ENCODE data around the gene NPIPB6. TPM values are rescaled to one million over a fixed set of nuclear protein-coding genes. Genes with fewer than 3 reads are reported as not detected.
"Not testable (repeated sequence)": the region's sequence is repeated elsewhere in the genome, so short reads cannot be mapped to it uniquely, and the experiment has no call there.

Gene NPIPB6
- total RNA-seq, result under 1 TPM; 0.42 to 0.75 TPM
- not detected for polyA plus RNA-seq

GRCh38 chr16:28363408-28363807 lies at the start of gene NPIPB6:
TSS of gene NPIPB6 (minus strand) at chr16:28363508. CDS start at chr16:28362822, 686 bp downstream.
- not testable (repeated sequence) for H3K9ac ChIP-seq (ENCODE audit: low read depth in 1 of 2, low read length in 2 of 2); H3K9me3 ChIP-seq (ENCODE audit: control insufficient read depth in 4 of 4, low read length in 3 of 4); DNase-seq (ENCODE audit: low spot score); H3K36me3 ChIP-seq (ENCODE audit: control insufficient read depth in 4 of 4, insufficient read depth in 3 of 4, low read depth in 1 of 4, low read length in 3 of 4); H3K4me3 ChIP-seq (ENCODE audit: low read depth in 1 of 3, low read length in 3 of 3); H3K4me1 ChIP-seq (ENCODE audit: control insufficient read depth in 4 of 4, insufficient read depth in 4 of 4, low read length in 3 of 4); H3K27me3 ChIP-seq (ENCODE audit: control insufficient read depth in 4 of 4, insufficient read depth in 4 of 4, low read length in 3 of 4); H3K27ac ChIP-seq (ENCODE audit: low read depth in 1 of 2, low read length in 2 of 2)
- no CpG with 5 or more reads among the region's 5 CpGs for WGBS

- H3K4me3 ChIP-seq (ENCODE audit: low read depth in 1 of 3, low read length in 3 of 3), result peak within 1 kb of the TSS in 2 of 3 donors; percentile 50 to 66
- H3K9ac ChIP-seq (ENCODE audit: low read depth in 1 of 2, low read length in 2 of 2); DNase-seq (ENCODE audit: low spot score); H3K27ac ChIP-seq (ENCODE audit: low read depth in 1 of 2, low read length in 2 of 2); H3K9me3 ChIP-seq (ENCODE audit: control insufficient read depth in 4 of 4, low read length in 3 of 4); H3K4me1 ChIP-seq (ENCODE audit: control insufficient read depth in 4 of 4, insufficient read depth in 4 of 4, low read length in 3 of 4); H3K36me3 ChIP-seq (ENCODE audit: control insufficient read depth in 4 of 4, insufficient read depth in 3 of 4, low read depth in 1 of 4, low read length in 3 of 4); H3K27me3 ChIP-seq (ENCODE audit: control insufficient read depth in 4 of 4, insufficient read depth in 4 of 4, low read length in 3 of 4): not testable (repeated sequence)
- no CpG with 5 or more reads among the region's 66 CpGs for WGBS
These were observed 40.1 kb upstream of the NPIPB6 start, which contains the start of gene EIF3CL for GRCh38 chr16:28403220-28404072. TSS of gene EIF3CL (minus strand) at chr16:28403841. CDS start at chr16:28403618, 223 bp downstream.

DNA sequence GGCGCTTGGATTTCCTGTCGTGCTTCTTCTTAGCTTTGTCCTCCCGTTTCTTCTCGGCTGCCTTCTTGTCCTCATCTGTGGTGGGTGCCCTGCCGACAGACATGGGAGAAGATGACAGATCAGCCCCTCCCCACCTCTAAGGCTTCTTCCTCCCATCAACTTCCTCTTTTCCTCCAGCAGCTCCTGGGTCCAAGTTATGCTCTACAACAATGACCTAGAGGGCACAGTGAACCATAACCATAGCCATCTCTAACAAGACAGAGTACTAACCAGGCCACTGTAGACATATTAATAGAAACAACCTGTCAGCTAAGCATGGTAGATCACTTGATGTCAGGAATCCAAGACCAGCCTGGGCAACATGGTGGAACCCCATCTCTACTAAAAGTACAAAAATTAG lies 28.7 kb upstream of the NPIPB6 start:
- not testable (repeated sequence) for H3K36me3 ChIP-seq (ENCODE audit: control insufficient read depth in 4 of 4, insufficient read depth in 3 of 4, low read depth in 1 of 4, low read length in 3 of 4); H3K9me3 ChIP-seq (ENCODE audit: control insufficient read depth in 4 of 4, low read length in 3 of 4); H3K4me1 ChIP-seq (ENCODE audit: control insufficient read depth in 4 of 4, insufficient read depth in 4 of 4, low read length in 3 of 4); H3K27ac ChIP-seq (ENCODE audit: low read depth in 1 of 2, low read length in 2 of 2); H3K9ac ChIP-seq (ENCODE audit: low read depth in 1 of 2, low read length in 2 of 2); H3K27me3 ChIP-seq (ENCODE audit: control insufficient read depth in 4 of 4, insufficient read depth in 4 of 4, low read length in 3 of 4); DNase-seq (ENCODE audit: low spot score); H3K4me3 ChIP-seq (ENCODE audit: low read depth in 1 of 3, low read length in 3 of 3)
- WGBS, result no CpG with 5 or more reads among the region's 5 CpGs

GRCh38 chr16:28382177-28382867 lies 19.0 kb upstream of the NPIPB6 start:
- not testable (repeated sequence) for H3K4me1 ChIP-seq (ENCODE audit: control insufficient read depth in 4 of 4, insufficient read depth in 4 of 4, low read length in 3 of 4); DNase-seq (ENCODE audit: low spot score); H3K27me3 ChIP-seq (ENCODE audit: control insufficient read depth in 4 of 4, insufficient read depth in 4 of 4, low read length in 3 of 4); H3K36me3 ChIP-seq (ENCODE audit: control insufficient read depth in 4 of 4, insufficient read depth in 3 of 4, low read depth in 1 of 4, low read length in 3 of 4); H3K4me3 ChIP-seq (ENCODE audit: low read depth in 1 of 3, low read length in 3 of 3); H3K9me3 ChIP-seq (ENCODE audit: control insufficient read depth in 4 of 4, low read length in 3 of 4); H3K9ac ChIP-seq (ENCODE audit: low read depth in 1 of 2, low read length in 2 of 2); H3K27ac ChIP-seq (ENCODE audit: low read depth in 1 of 2, low read length in 2 of 2)
- 90% methylated on average over 2 of the region's 10 CpGs for WGBS

DNA sequence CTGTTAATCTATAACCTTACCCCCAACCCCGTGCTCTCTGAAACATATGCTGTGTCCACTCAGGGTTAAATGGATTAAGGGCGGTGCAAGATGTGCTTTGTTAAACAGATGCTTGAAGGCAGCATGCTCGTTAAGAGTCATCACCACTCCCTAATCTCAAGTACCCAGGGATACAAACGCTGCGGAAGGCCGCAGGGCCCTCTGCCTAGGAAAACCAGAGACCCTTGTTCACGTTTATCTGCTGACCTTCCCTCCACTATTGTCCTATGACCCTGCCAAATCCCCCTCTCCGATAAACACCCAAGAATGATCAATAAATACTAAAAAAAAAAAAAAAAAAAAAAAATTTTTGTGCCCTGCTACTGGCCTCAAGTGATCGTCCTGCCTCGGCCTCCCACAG lies 14.5 kb upstream of the NPIPB6 start:
- H3K36me3 ChIP-seq (ENCODE audit: control insufficient read depth in 4 of 4, insufficient read depth in 3 of 4, low read depth in 1 of 4, low read length in 3 of 4); H3K27me3 ChIP-seq (ENCODE audit: control insufficient read depth in 4 of 4, insufficient read depth in 4 of 4, low read length in 3 of 4); H3K9me3 ChIP-seq (ENCODE audit: control insufficient read depth in 4 of 4, low read length in 3 of 4); H3K9ac ChIP-seq (ENCODE audit: low read depth in 1 of 2, low read length in 2 of 2); H3K27ac ChIP-seq (ENCODE audit: low read depth in 1 of 2, low read length in 2 of 2); DNase-seq (ENCODE audit: low spot score); H3K4me3 ChIP-seq (ENCODE audit: low read depth in 1 of 3, low read length in 3 of 3); H3K4me1 ChIP-seq (ENCODE audit: control insufficient read depth in 4 of 4, insufficient read depth in 4 of 4, low read length in 3 of 4): not testable (repeated sequence)
- WGBS, result 89% methylated on average over 5 of the region's 10 CpGs

GRCh38 chr16:28377108-28377625 lies 13.9 kb upstream of the NPIPB6 start:
- H3K36me3 ChIP-seq (ENCODE audit: control insufficient read depth in 4 of 4, insufficient read depth in 3 of 4, low read depth in 1 of 4, low read length in 3 of 4); H3K9me3 ChIP-seq (ENCODE audit: control insufficient read depth in 4 of 4, low read length in 3 of 4); H3K9ac ChIP-seq (ENCODE audit: low read depth in 1 of 2, low read length in 2 of 2): not testable (repeated sequence)

DNA sequence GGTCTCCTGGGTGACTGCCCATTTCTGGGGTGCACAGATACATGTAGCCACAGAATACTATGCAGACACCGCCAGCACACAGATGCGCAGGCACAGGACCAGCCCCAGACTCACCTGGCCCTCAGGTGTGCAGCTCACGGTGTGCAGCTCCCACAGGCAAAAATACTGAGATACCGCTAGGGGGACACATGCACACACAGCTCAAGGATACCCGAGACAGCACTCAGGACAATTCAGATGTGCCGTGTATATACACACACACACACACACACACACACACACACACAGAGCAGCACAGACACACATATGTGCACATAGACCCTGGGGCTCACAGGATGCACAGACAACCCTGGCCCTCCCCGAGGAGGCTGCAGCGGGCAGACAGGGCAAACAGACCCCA lies 11.8 kb upstream of the NPIPB6 start:
- H3K27ac ChIP-seq (ENCODE audit: low read depth in 1 of 2, low read length in 2 of 2); H3K4me3 ChIP-seq (ENCODE audit: low read depth in 1 of 3, low read length in 3 of 3); H3K9me3 ChIP-seq (ENCODE audit: control insufficient read depth in 4 of 4, low read length in 3 of 4); DNase-seq (ENCODE audit: low spot score); H3K9ac ChIP-seq (ENCODE audit: low read depth in 1 of 2, low read length in 2 of 2); H3K4me1 ChIP-seq (ENCODE audit: control insufficient read depth in 4 of 4, insufficient read depth in 4 of 4, low read length in 3 of 4); H3K27me3 ChIP-seq (ENCODE audit: control insufficient read depth in 4 of 4, insufficient read depth in 4 of 4, low read length in 3 of 4); H3K36me3 ChIP-seq (ENCODE audit: control insufficient read depth in 4 of 4, insufficient read depth in 3 of 4, low read depth in 1 of 4, low read length in 3 of 4): not testable (repeated sequence)
- WGBS, result 8% methylated on average over 3 of the region's 8 CpGs

More at GRCh38 chr16:28377108-28377625, 13.9 kb upstream of the NPIPB6 start:
- H3K27me3 ChIP-seq (ENCODE audit: control insufficient read depth in 4 of 4, insufficient read depth in 4 of 4, low read length in 3 of 4); DNase-seq (ENCODE audit: low spot score); H3K4me1 ChIP-seq (ENCODE audit: control insufficient read depth in 4 of 4, insufficient read depth in 4 of 4, low read length in 3 of 4); H3K27ac ChIP-seq (ENCODE audit: low read depth in 1 of 2, low read length in 2 of 2); H3K4me3 ChIP-seq (ENCODE audit: low read depth in 1 of 3, low read length in 3 of 3): not testable (repeated sequence)
- 98% methylated on average over 28 of the region's 38 CpGs for WGBS

DNA sequence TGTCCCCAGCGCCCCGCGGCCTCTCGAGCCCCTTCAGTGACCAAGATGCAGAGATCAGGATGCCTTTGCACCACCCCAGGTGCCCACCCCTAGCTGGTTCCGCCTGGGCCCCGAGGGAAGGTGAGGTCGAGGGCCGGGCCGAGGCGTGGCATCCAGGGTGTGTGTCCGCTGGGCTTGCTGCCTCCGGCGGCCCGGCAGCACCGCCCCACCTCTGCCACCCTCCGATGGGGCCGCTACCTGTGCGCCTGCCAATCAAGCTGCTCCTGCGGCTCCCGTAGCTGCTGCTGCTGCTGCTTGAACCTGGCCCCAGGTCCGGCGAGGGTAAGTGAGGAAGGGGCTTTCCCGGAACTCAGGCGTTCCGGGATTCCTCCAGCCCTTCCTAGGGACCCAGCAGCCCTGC lies 11.0 kb upstream of the NPIPB6 start:
- not testable (repeated sequence) for H3K27ac ChIP-seq (ENCODE audit: low read depth in 1 of 2, low read length in 2 of 2); H3K9ac ChIP-seq (ENCODE audit: low read depth in 1 of 2, low read length in 2 of 2); H3K36me3 ChIP-seq (ENCODE audit: control insufficient read depth in 4 of 4, insufficient read depth in 3 of 4, low read depth in 1 of 4, low read length in 3 of 4); H3K27me3 ChIP-seq (ENCODE audit: control insufficient read depth in 4 of 4, insufficient read depth in 4 of 4, low read length in 3 of 4); H3K4me1 ChIP-seq (ENCODE audit: control insufficient read depth in 4 of 4, insufficient read depth in 4 of 4, low read length in 3 of 4); DNase-seq (ENCODE audit: low spot score); H3K4me3 ChIP-seq (ENCODE audit: low read depth in 1 of 3, low read length in 3 of 3); H3K9me3 ChIP-seq (ENCODE audit: control insufficient read depth in 4 of 4, low read length in 3 of 4)
- 4% methylated on average over 8 of the region's 25 CpGs for WGBS

Data from liver (tissue), 9 donors.